Right lobe of liver (tissue), 6 donors: ENCODE data around the gene NKAIN4. TPM values are rescaled to one million over a fixed set of nuclear protein-coding genes. Genes with fewer than 3 reads are reported as not detected.

ENCODE experiments used
- ATAC-seq, 4 donors: fragments of 200-7000 bp; cut with Tn5 transposase; one replicate each; pipeline ENCODE4 v1.9.1; 2020; ENCODE audit warnings: mild to moderate bottlenecking in 4 of 4, moderate library complexity in 4 of 4
- DNase-seq, 3 donors: peaks; one replicate each; pipeline ENCODE4 v3.0.0-alpha.2; 2020
- H3K27ac ChIP-seq, 3 donors: fragments of 200-600 bp; one replicate each; pipeline ENCODE4 v1.8.0; 2022
- H3K27me3 ChIP-seq, 2 donors: fragments of 200-600 bp; one replicate each; pipeline ENCODE4 v1.8.0; 2022
- H3K36me3 ChIP-seq, 4 donors: fragments of 200-600 bp; sonication (generic) in 1 of 4; one replicate each; pipeline versions ENCODE4 v1.5.1 to v1.8.0; 2017 to 2022; ENCODE audit warnings: control low read depth in 1 of 4
- H3K4me1 ChIP-seq, 4 donors: fragments of 200-600 bp; sonication (generic) in 1 of 4; one replicate each; pipeline versions ENCODE4 v1.5.1 to v1.8.0; 2017 to 2022; ENCODE audit warnings: control low read depth in 1 of 4
- H3K4me3 ChIP-seq, 3 donors: fragments of 200-600 bp; one replicate each; pipeline ENCODE4 v1.8.0; 2022
- H3K9me3 ChIP-seq, 4 donors: fragments of 200-600 bp; sonication (generic) in 1 of 4; one replicate each; pipeline versions ENCODE4 v1.5.1 to v1.8.0; 2017 to 2022; ENCODE audit warnings: control low read depth in 1 of 4
- CTCF ChIP-seq, 4 donors: fragments of 200-600 bp in 3 of 4; fragments of 450-650 bp in 1 of 4; IDR thresholded peaks; one replicate each; pipeline versions ENCODE4 v1.5.1 to v1.8.0; 2016 to 2022; ENCODE audit warnings: antibody characterized with exemption in 4 of 4, mild to moderate bottlenecking in 2 of 4
- POLR2A ChIP-seq: fragments of 450-650 bp; IDR thresholded peaks from one replicate; pipeline ENCODE4 v1.6.1; 2017; ENCODE audit warnings: antibody characterized with exemption, mild to moderate bottlenecking
- WGBS: methylation state at CpG from one replicate; pipeline ENCODE4 v1.1.6; 2018; ENCODE audit warnings: low coverage, low lambda C conversion rate; ENCODE audit not compliant: insufficient coverage; ENCODE audit errors: missing lambda C conversion rate; 5-methylcytosine and 5-hydroxymethylcytosine counted together
- intact Hi-C, 2 donors: fragments of 100-400 bp; cut with DNase I; formaldehyde crosslinking; loops; one replicate each; pipeline versions ENCODE4 v1.11.2 to v1.14.1; 2022
- total RNA-seq, 6 experiments: library from RNA; depleted of rRNA in 2 of 6; stranded (reverse); fragments of >200 nt in 2 of 6; fragmentation: NEBNext Ultra II Directional in 3 of 6; extraction: Animal tissue kit (Norgen Biotek cat#: 25700) in 3 of 6; gene quantifications; one replicate each; pipeline versions ENCODE4 v1.1.0 to v1.2.4, GENCODE V29; 2016 to 2023
- donor health status: DM: no; HTN: yes; CAD: no.
- donor health status: DM: no; HTN: no; CAD: no.
- donor health status: DM: no; HTN: no; CAD: no.
- donor health status: DM: no; HTN: yes; CAD: no.
- donor health status: DM: no; HTN: yes; CAD: no.

Gene NKAIN4
- total RNA-seq, 6 experiments from 2014 or later = not detected

DNA sequence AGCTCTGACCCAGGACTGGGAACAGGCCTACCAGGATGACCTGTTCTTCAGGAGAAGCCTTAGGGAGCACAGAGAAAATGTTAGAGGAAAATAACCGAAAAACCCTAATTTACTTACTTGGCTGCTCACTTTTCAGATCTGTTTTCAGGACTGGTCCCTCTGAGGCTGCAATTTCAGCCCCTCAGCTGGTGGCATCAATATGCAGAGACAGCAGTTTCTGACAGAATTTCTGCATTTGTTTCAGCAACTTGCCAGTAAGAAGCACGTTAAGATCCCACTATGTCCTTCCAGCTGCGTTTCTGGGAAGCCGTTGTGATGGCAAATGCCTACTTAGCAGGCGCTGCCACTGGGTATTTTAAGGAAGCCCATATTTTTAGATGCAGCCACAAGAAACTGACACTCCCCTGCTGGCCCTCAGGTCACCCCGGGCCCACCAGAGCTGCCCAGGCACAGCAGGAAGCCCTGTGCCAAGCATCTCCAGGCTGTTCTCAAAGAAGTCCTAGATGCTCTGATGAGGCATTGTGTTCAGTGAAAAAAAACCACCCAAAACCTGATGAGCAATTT, 45.8 kb downstream of the NKAIN4 start:
- Histone ChIP-seq H3K27ac (no peak overlapping the region), H3K4me3 (no peak overlapping the region), H3K27me3 (no peaks in the 10 kb centered on the region), H3K36me3 (peaks cover 0 to 69% (median 17%) of the 10 kb centered on the region in 4 donors), H3K4me1 (no peaks in the 10 kb centered on the region), H3K9me3 (no peaks in the 10 kb centered on the region)
- whole genome bisulfite sequencing = 81% methylated on average over 6 of the region's 6 CpGs
- no peak for ATAC-seq
- TF ChIP-seq CTCF (IDR thresholded peaks at IDR 0.05) = no peak
- no peak for TF ChIP-seq POLR2A
- DNase-seq = no peak
- intact Hi-C loops = no loop called here

GRCh38 chr20:63206878-63207277, 47.4 kb downstream of the NKAIN4 start:
- DNase-seq = no peak
- Histone ChIP-seq H3K9me3 (no peaks in the 10 kb centered on the region), H3K27ac (no peak overlapping the region), H3K36me3 (peaks cover 0 to 70% (median 26%) of the 10 kb centered on the region in 4 donors), H3K4me3 (no peak overlapping the region), H3K27me3 (no peaks in the 10 kb centered on the region), H3K4me1 (no peaks in the 10 kb centered on the region)
- intact Hi-C loops = no loop called here
- TF ChIP-seq CTCF (IDR thresholded peaks at IDR 0.05) (no peak), POLR2A (no peak)
- ATAC-seq = no peak
- 77% methylated on average over 5 of the region's 11 CpGs for WGBS

DNA sequence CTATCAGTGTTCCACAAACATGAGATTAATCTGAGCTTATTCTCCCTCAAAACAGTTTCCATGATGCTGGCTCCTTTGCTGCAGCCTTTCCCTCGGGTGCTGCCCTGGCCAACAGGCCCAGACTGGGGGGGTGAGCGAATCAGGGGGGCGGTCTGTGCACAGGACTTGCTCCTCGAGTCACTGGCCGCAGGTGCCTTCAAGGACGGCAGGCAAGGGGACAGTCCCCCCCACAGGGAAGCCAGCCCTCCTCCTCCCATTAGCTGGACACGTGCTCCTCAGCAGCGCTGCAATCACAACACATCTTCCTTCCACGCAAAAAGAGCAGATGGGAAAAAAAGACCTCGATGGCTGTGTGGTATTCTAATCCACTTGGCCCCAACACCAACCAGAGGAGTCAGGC, 48.4 kb downstream of the NKAIN4 start:
- Histone ChIP-seq H3K27ac (no peak overlapping the region), H3K4me3 (no peak overlapping the region), H3K4me1 (no peaks in the 10 kb centered on the region), H3K36me3 (peaks cover 0 to 67% (median 28%) of the 10 kb centered on the region in 4 donors), H3K27me3 (no peaks in the 10 kb centered on the region), H3K9me3 (no peaks in the 10 kb centered on the region)
- no CpG with 5 or more reads among the region's 10 CpGs for WGBS
- DNase-seq (no peak), ATAC-seq (no peak)
- intact Hi-C loops = no loop called here
- no peak for TF ChIP-seq POLR2A
- TF ChIP-seq CTCF (IDR thresholded peaks at IDR 0.05) = no peak

DNA sequence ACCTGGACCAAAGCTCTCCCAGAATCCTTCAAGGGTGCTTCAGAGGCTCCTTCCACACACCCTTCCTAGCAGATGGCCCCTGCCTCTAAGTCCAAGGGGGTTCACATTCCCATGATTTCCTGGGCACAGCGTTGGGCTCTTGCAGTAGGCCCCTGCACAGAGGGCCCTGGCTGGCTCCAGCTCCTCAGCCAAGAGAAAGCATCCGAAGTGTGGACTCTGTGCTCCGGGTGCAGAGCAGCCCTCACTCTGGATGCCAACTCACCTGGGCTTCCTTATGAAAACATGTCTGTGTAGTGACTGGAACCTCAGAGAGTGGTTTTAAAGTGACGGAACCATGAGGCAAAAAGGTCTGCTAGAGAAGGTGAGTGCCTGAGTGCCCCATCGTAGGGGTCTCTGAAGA, 49.9 kb downstream of the NKAIN4 start:
- Histone ChIP-seq H3K36me3 (peaks cover 0 to 61% (median 28%) of the 10 kb centered on the region in 4 donors), H3K4me1 (no peaks in the 10 kb centered on the region), H3K4me3 (no peak overlapping the region), H3K9me3 (no peaks in the 10 kb centered on the region), H3K27ac (no peak overlapping the region), H3K27me3 (no peaks in the 10 kb centered on the region)
- no peak for TF ChIP-seq CTCF (IDR thresholded peaks at IDR 0.05)
- no peak for TF ChIP-seq POLR2A
- no peak for ATAC-seq
- intact Hi-C loops = no loop called here
- 76% methylated on average over 5 of the region's 5 CpGs for WGBS
- no peak for DNase-seq
